Ureter (tissue), 1 donor: ENCODE results near the gene BUD31. TPM values are rescaled to one million over a fixed set of nuclear protein-coding genes. Genes with fewer than 3 reads are reported as not detected.
"Not testable (repeated sequence)": the region's sequence is repeated elsewhere in the genome, so short reads cannot be mapped to it uniquely, and the experiment has no call there.

Source experiments
- DNase-seq: peaks from one replicate; pipeline ENCODE4 v3.0.0-alpha.2; 2020; ENCODE audit warnings: low spot score
- total RNA-seq: library from RNA; stranded (reverse); gene quantifications from one replicate; pipeline ENCODE4 v1.2.4, GENCODE V29; 2023
- donor health status: DM: yes; HTN: yes; CAD: no.

The BUD31 gene
- total RNA-seq, 1 donor from 2014 or later, result 104 TPM

GRCh38 chr7:99380823-99381663 is 27.7 kb upstream of the BUD31 start:
- DNase-seq, result no peak

GRCh38 chr7:99381664-99382075 is 27.1 kb upstream of the BUD31 start:
- no peak for DNase-seq

- no peak for DNase-seq
Observed at GRCh38 chr7:99383203-99383602, 25.6 kb upstream of the BUD31 start.

- DNase-seq, result no peak
Observed at GRCh38 chr7:99383791-99384370, 24.9 kb upstream of the BUD31 start.

GRCh38 chr7:99384523-99384922 is 24.2 kb upstream of the BUD31 start:
- no peak for DNase-seq

GRCh38 chr7:99385564-99385963 is 23.2 kb upstream of the BUD31 start:
- no peak for DNase-seq

GRCh38 chr7:99386584-99387238 is 22.1 kb upstream of the BUD31 start:
- no peak for DNase-seq

GRCh38 chr7:99387239-99387635 is 21.5 kb upstream of the BUD31 start:
- DNase-seq, result not testable (repeated sequence)

- DNase-seq, result no peak
Observed at GRCh38 chr7:99387912-99388311, 20.9 kb upstream of the BUD31 start.

- DNase-seq, result no peak
Observed at GRCh38 chr7:99389772-99390171, 19.0 kb upstream of the BUD31 start.

GRCh38 chr7:99390941-99391602 is 17.7 kb upstream of the BUD31 start:
- DNase-seq, result no peak

GRCh38 chr7:99392046-99392445 is 16.7 kb upstream of the BUD31 start:
- DNase-seq, result no peak

- peak; percentile 82 for DNase-seq
Observed at GRCh38 chr7:99392659-99393354, 16.0 kb upstream of the BUD31 start.

GRCh38 chr7:99393355-99394187 is 15.2 kb upstream of the BUD31 start:
- DNase-seq, result no peak

GRCh38 chr7:99394188-99394502 is 14.6 kb upstream of the BUD31 start:
- DNase-seq, result no peak

- no peak for DNase-seq
Observed at GRCh38 chr7:99395616-99396327, 13.0 kb upstream of the BUD31 start.

GRCh38 chr7:99396418-99397296 is 12.1 kb upstream of the BUD31 start:
- DNase-seq, result no peak

- no peak for DNase-seq
Observed at GRCh38 chr7:99397297-99397983, 11.3 kb upstream of the BUD31 start.
